ENCODE results near the gene NXPH3.

- no peak for TF ChIP-seq POLR2A (IDR thresholded peaks at IDR 0.05; ENCODE audit: low read length)
- TF ChIP-seq GATA1 (IDR thresholded peaks at IDR 0.05; ENCODE audit: low read depth, low read length), result no peak
These were observed 7.6 kb upstream of the NXPH3 start for GRCh38 chr17:49567871-49568694.
